Measurements from ENCODE around the gene DDX31. TPM values are rescaled to one million over a fixed set of nuclear protein-coding genes. Genes with fewer than 3 reads are reported as not detected.

The DDX31 gene
- total RNA-seq, 1 donor from 2014 or later: 17.4 TPM

GRCh38 chr9:132562306-132562573, 107.5 kb downstream of the DDX31 start:
- Histone ChIP-seq H3K9me3 (no peaks in the 10 kb centered on the region), H3K4me3 (no peak overlapping the region), H3K27ac (no peak overlapping the region), H3K27me3 (no peaks in the 10 kb centered on the region), H3K36me3 (no peaks in the 10 kb centered on the region), H3K4me1 (no peaks in the 10 kb centered on the region)
- DNase-seq (no peak), ATAC-seq (no peak)
- intact Hi-C loops (cut with DNase I): no loop called here
- TF ChIP-seq CTCF (IDR thresholded peaks at IDR 0.05): no peak

- ATAC-seq: no peak
- Histone ChIP-seq H3K36me3 (no peaks in the 10 kb centered on the region), H3K27ac (no peak overlapping the region), H3K9me3 (no peaks in the 10 kb centered on the region), H3K27me3 (no peaks in the 10 kb centered on the region), H3K4me1 (no peaks in the 10 kb centered on the region), H3K4me3 (no peak overlapping the region)
- intact Hi-C loops (cut with DNase I): no loop called here
- DNase-seq: no peak
- no peak for TF ChIP-seq CTCF (IDR thresholded peaks at IDR 0.05)
Observed at GRCh38 chr9:132560616-132561202, 109.1 kb downstream of the DDX31 start.

- H3K27me3 ChIP-seq: no peaks in the 10 kb centered on the region
- no peak for TF ChIP-seq CTCF (IDR thresholded peaks at IDR 0.05)
- no peaks in the 10 kb centered on the region for H3K36me3 ChIP-seq
- ATAC-seq (no peak), DNase-seq (no peak)
- no peak overlapping the region for H3K4me3 ChIP-seq
- intact Hi-C loops (cut with DNase I): no loop called here
- H3K27ac ChIP-seq: no peak overlapping the region
- no peaks in the 10 kb centered on the region for H3K4me1 ChIP-seq
- H3K9me3 ChIP-seq: no peaks in the 10 kb centered on the region
Observed at GRCh38 chr9:132559711-132560110, 110.1 kb downstream of the DDX31 start.

- DNase-seq: no peak
- H3K4me1 ChIP-seq: no peaks in the 10 kb centered on the region
- no peak overlapping the region for H3K27ac ChIP-seq
- no peaks in the 10 kb centered on the region for H3K27me3 ChIP-seq
- no peaks in the 10 kb centered on the region for H3K9me3 ChIP-seq
- H3K36me3 ChIP-seq: no peaks in the 10 kb centered on the region
- ATAC-seq: no peak
- no peak for TF ChIP-seq CTCF (IDR thresholded peaks at IDR 0.05)
- intact Hi-C loops (cut with DNase I): no loop called here
- H3K4me3 ChIP-seq: no peak overlapping the region
Observed at GRCh38 chr9:132557159-132557558, 112.6 kb downstream of the DDX31 start.

GRCh38 chr9:132556714-132557113, 113.1 kb downstream of the DDX31 start:
- H3K27me3 ChIP-seq: no peaks in the 10 kb centered on the region
- intact Hi-C loops (cut with DNase I): no loop called here
- no peak overlapping the region for H3K27ac ChIP-seq
- ATAC-seq (no peak), DNase-seq (no peak)
- no peaks in the 10 kb centered on the region for H3K36me3 ChIP-seq
- H3K4me3 ChIP-seq: no peak overlapping the region
- no peaks in the 10 kb centered on the region for H3K9me3 ChIP-seq
- H3K4me1 ChIP-seq: no peaks in the 10 kb centered on the region
- TF ChIP-seq CTCF (IDR thresholded peaks at IDR 0.05): no peak

GRCh38 chr9:132556235-132556634, 113.5 kb downstream of the DDX31 start:
- no peak for TF ChIP-seq CTCF (IDR thresholded peaks at IDR 0.05)
- ATAC-seq (no peak), DNase-seq (no peak)
- Histone ChIP-seq H3K4me1 (no peaks in the 10 kb centered on the region), H3K36me3 (no peaks in the 10 kb centered on the region), H3K27me3 (no peaks in the 10 kb centered on the region), H3K4me3 (no peak overlapping the region), H3K27ac (no peak overlapping the region), H3K9me3 (no peaks in the 10 kb centered on the region)
- intact Hi-C loops (cut with DNase I): no loop called here
